GM23248 (cell line): ENCODE results near the gene CAPN7. TPM values are rescaled to one million over a fixed set of nuclear protein-coding genes. Genes with fewer than 3 reads are reported as not detected.

Experiments used
- DNase-seq: peaks from one replicate; pipeline ENCODE4 v3.0.0-alpha.2; 2015
- H2AFZ ChIP-seq: fragments of 200-600 bp; sonication (generic); 2 replicates; pipeline ENCODE4 v1.6.1; 2016; ENCODE audit warnings: antibody characterized with exemption
- H3F3A ChIP-seq: fragments of 200-600 bp; sonication (generic); 2 replicates; pipeline ENCODE4 v1.6.1; 2016; ENCODE audit warnings: mild to moderate bottlenecking, antibody characterized with exemption, mixed run types; ENCODE audit not compliant: insufficient read depth
- H3K27ac ChIP-seq: fragments of 200-600 bp; sonication (generic); 2 replicates; pipeline ENCODE4 v1.5.1; 2016; ENCODE audit warnings: mild to moderate bottlenecking
- H3K27me3 ChIP-seq: fragments of 200-600 bp; sonication (generic); replicated peaks from 2 replicates; pipeline ENCODE4 v1.6.1; 2016; ENCODE audit warnings: mild to moderate bottlenecking; ENCODE audit not compliant: insufficient read depth
- H3K36me3 ChIP-seq: fragments of 200-600 bp; sonication (generic); 2 replicates; pipeline ENCODE4 v1.6.1; 2016; ENCODE audit warnings: low read depth, mild to moderate bottlenecking
- H3K4me1 ChIP-seq: fragments of 200-600 bp; sonication (generic); 2 replicates; pipeline ENCODE4 v1.6.1; 2016; ENCODE audit warnings: mild to moderate bottlenecking; ENCODE audit not compliant: insufficient read depth
- H3K4me2 ChIP-seq: fragments of 200-600 bp; sonication (generic); one replicate; pipeline ENCODE4 v1.6.1; 2016; ENCODE audit warnings: mild to moderate bottlenecking; ENCODE audit not compliant: unreplicated experiment
- H3K4me3 ChIP-seq: fragments of 200-600 bp; sonication (generic); 2 replicates; pipeline ENCODE4 v1.5.1; 2016; ENCODE audit warnings: mild to moderate bottlenecking
- H3K79me2 ChIP-seq: fragments of 200-600 bp; sonication (generic); 2 replicates; pipeline ENCODE4 v1.6.1; 2016; ENCODE audit warnings: mild to moderate bottlenecking; ENCODE audit not compliant: insufficient read depth
- H3K9ac ChIP-seq: fragments of 200-600 bp; sonication (generic); 2 replicates; pipeline ENCODE4 v1.6.1; 2016; ENCODE audit warnings: mild to moderate bottlenecking
- H3K9me2 ChIP-seq: fragments of 200-600 bp; sonication (generic); 2 replicates; pipeline ENCODE4 v1.6.1; 2016; ENCODE audit warnings: mixed run types, mild to moderate bottlenecking, moderate library complexity; ENCODE audit not compliant: insufficient read depth
- H3K9me3 ChIP-seq: fragments of 200-600 bp; sonication (generic); one replicate; pipeline ENCODE4 v1.6.1; 2017; ENCODE audit warnings: low read depth
- H4K20me1 ChIP-seq: fragments of 200-600 bp; sonication (generic); 2 replicates; pipeline ENCODE4 v1.6.0; 2016; ENCODE audit not compliant: insufficient read depth
- EZH2 ChIP-seq: fragments of 200-600 bp; sonication (generic); IDR thresholded peaks from 2 replicates; pipeline ENCODE4 v1.6.1; 2018; ENCODE audit warnings: antibody characterized with exemption, mild to moderate bottlenecking; ENCODE audit not compliant: insufficient read depth, poor library complexity, severe bottlenecking
- EZH2phosphoT487 ChIP-seq: fragments of 200-600 bp; sonication (generic); IDR thresholded peaks from 2 replicates; pipeline ENCODE4 v1.6.1; 2018; ENCODE audit warnings: antibody characterized with exemption, moderate library complexity, mild to moderate bottlenecking, low read depth; ENCODE audit not compliant: insufficient read depth
- WGBS, 2 experiments: methylation state at CpG; one replicate each; pipeline ENCODE4 v1.1.6; 2015 to 2017; ENCODE audit warnings: low lambda C conversion rate in 2 of 2, low coverage in 1 of 2; ENCODE audit errors: missing lambda C conversion rate in 2 of 2; 5-methylcytosine and 5-hydroxymethylcytosine counted together
- in situ Hi-C: fragments of 300-500 bp; cut with MboI; formaldehyde crosslinking; loops from 2 replicates; pipeline ENCODE4 v1.15.0; 2020
- polyA plus RNA-seq: library from polyadenylated mRNA; unstranded; fragments of >200 nt; fragmentation: Nextera tagmentation; extraction: Ambion mirVana; gene quantifications from 2 replicates; pipeline ENCODE4 v1.2.1, GENCODE V29; 2016
- total RNA-seq: library from RNA; depleted of rRNA; stranded (reverse); fragments of >200 nt; shearing (Covaris generic); gene quantifications from 2 replicates; pipeline ENCODE4 v1.2.3, GENCODE V29; 2014

CAPN7 gene
- total and polyA plus RNA-seq, 2 experiments from 2014 or later, result 21.3 to 38.3 TPM

DNA sequence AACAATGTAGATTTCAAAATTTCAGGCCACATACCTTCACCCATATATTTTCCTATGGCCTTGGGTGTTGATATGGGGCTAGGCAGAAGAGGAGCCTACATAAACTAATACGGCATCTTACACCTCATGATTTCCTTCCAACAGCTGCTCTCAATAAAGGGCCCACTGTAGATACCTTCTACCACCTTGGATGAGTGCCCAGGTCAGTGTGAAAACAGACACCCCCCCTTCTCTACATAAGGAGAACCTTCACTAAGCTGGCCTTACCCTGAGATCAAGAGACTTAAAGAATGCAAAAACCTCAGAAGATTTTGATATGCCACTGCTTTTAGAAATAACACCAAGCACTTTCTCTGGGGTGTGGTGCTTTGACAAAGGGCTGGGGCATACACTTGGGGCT is 83.6 kb downstream of the CAPN7 start:
- Histone ChIP-seq H3K27me3 (no peaks in the 10 kb centered on the region), H3K4me3 (no peak overlapping the region), H3K36me3 (peaks cover 7% of the 10 kb centered on the region), H3F3A (peaks cover 17% of the 10 kb centered on the region), H4K20me1 (no peaks in the 10 kb centered on the region), H3K9me3 (no peaks in the 10 kb centered on the region), H3K9ac (no peak overlapping the region), H3K4me2 (no peak overlapping the region), H3K4me1 (peaks cover 10% of the 10 kb centered on the region), H3K79me2 (peaks cover 97% of the 10 kb centered on the region), H2AFZ (no peak overlapping the region), H3K9me2 (no peaks in the 10 kb centered on the region), H3K27ac (no peak overlapping the region)
- in situ Hi-C loops, result no loop called here
- TF ChIP-seq EZH2phosphoT487 (no peak), EZH2 (no peak)
- DNase-seq, result no peak
- 96 to 100% methylated on average over 1 of the region's 1 CpG for WGBS, 2 experiments

DNA sequence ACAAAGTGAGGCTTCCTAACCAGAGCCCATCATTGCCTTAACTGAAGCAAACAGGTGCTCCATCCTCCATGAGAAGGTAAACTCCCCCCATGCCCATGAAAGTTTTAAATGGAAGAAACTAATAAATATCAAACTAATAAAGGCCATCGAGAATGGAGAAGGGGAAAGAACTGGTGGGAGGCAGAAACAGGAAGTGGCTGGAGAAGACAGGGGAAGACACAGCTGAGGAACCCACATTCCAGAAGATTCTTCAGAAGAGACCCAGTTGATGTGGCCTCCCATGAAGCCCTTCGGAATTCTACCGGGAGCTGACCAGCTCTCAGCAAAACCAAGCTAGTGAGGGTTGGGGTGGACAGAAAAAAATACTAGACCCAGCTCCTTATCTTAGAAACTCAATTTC is 84.7 kb downstream of the CAPN7 start:
- in situ Hi-C loops, result no loop called here
- Histone ChIP-seq H2AFZ (no peak overlapping the region), H3K4me3 (no peak overlapping the region), H3K36me3 (peaks cover 7% of the 10 kb centered on the region), H3K27ac (no peak overlapping the region), H3K79me2 (peaks cover 87% of the 10 kb centered on the region), H3K4me1 (peaks cover 17% of the 10 kb centered on the region), H4K20me1 (no peaks in the 10 kb centered on the region), H3K9me2 (no peaks in the 10 kb centered on the region), H3K27me3 (no peaks in the 10 kb centered on the region), H3F3A (peaks cover 25% of the 10 kb centered on the region), H3K4me2 (no peak overlapping the region), H3K9ac (no peak overlapping the region), H3K9me3 (no peaks in the 10 kb centered on the region)
- TF ChIP-seq EZH2phosphoT487 (no peak), EZH2 (no peak)
- no peak for DNase-seq
- 80 to 82% methylated on average over 3 of the region's 3 CpGs for WGBS, 2 experiments

DNA sequence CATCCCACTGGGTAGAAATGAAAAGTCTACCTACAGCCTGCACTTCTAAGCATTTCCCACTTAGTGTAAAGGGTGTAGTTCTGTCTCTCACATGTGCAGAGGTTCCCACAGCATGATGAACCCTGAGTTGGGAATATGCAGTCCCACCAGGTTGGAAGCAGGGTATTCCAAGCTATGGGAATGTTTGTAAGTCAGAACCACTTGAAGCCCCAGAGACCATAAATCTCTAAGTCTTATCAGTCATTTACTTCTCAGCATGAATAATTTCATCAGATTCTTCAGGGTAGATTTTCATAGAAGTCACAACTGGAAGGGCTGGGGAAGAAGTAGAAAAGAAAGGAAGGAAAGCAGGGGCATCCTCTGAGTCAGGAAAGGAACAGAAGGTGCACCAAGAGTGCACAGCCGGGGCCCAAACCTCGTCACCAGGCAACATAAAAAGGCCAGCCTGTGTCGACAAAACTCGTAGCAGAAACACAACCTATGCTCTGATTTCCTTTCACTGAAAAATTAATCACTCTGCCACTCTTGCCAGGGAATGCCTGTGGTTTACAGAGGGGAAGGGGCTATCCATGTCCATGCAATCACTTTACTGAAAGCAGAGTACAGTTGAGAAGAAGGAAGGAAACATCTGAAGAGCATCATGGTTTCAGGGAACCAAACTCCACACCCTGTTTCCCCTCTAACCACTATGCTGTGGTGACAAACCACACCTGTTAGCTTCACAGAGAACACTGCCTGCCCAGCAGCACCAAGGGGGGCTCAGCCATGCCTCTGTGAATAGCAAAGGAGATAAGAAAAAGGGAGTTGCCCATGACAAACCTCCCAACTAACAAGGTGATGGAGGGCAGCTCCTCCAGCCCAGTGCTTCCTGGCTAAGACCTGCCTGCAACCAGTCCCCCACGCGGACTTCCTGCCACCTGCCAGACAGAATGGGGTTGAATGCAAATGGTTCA is 85.8 kb downstream of the CAPN7 start:
- DNase-seq, result no peak
- Histone ChIP-seq H3K79me2 (peaks cover 86% of the 10 kb centered on the region), H3K4me2 (no peak overlapping the region), H3K4me1 (peaks cover 23% of the 10 kb centered on the region), H4K20me1 (no peaks in the 10 kb centered on the region), H3K4me3 (no peak overlapping the region), H3F3A (peaks cover 33% of the 10 kb centered on the region), H3K9me3 (no peaks in the 10 kb centered on the region), H3K27me3 (no peaks in the 10 kb centered on the region), H3K9me2 (no peaks in the 10 kb centered on the region), H3K36me3 (peaks cover 7% of the 10 kb centered on the region), H3K9ac (no peak overlapping the region), H2AFZ (no peak overlapping the region), H3K27ac (no peak overlapping the region)
- TF ChIP-seq EZH2phosphoT487 (no peak), EZH2 (no peak)
- in situ Hi-C loops, result no loop called here
- 86 to 90% methylated on average over 6 of the region's 6 CpGs for WGBS, 2 experiments

DNA sequence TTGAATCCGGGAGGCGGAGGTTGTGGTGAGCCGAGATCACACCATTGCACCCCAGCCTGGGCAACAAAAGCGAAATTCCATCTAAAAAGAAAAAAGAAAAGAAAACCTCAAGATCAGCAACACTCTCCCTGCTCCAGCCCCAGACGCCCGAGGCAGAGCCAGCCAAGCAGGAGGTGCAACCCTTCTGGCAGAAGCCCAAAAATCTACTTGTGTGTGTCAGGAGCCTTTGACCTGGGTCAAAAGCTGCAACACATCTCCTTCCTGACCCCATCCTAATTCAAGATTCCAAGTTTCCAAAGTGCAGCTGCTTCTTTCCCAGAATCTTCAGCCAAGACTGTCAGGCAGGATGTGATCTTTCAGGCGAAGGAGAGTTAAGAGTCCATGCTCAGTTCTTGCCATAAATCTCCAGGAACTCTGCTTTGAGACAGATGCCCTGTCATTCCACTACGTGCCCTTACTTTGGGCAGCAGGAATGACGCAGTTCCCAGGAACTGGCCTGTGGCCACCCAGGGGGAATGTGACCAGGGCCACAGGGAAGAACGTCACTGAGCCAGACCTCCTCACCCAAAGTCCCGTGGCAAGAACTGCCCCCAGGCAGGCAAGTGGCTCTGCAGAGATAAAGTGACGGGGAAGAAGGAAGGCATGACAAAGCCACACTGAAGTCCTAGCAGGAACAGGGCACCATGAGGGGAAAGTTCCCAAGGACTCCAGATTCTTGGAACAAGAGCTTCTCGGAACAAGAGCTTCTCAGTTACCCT is 86.9 kb downstream of the CAPN7 start:
- in situ Hi-C loops, result no loop called here
- no peaks in the 10 kb centered on the region for H3K27me3 ChIP-seq
- no peaks in the 10 kb centered on the region for H3K9me2 ChIP-seq
- no peak for DNase-seq
- no peaks in the 10 kb centered on the region for H4K20me1 ChIP-seq
- no peak for TF ChIP-seq EZH2
- TF ChIP-seq EZH2phosphoT487, result no peak
- peaks cover 12% of the 10 kb centered on the region for H3K4me1 ChIP-seq
- no peak overlapping the region for H2AFZ ChIP-seq
- H3K9me3 ChIP-seq, result no peaks in the 10 kb centered on the region
- H3K9ac ChIP-seq, result no peak overlapping the region
- no peak overlapping the region for H3K4me3 ChIP-seq
- no peak overlapping the region for H3K27ac ChIP-seq
- H3K36me3 ChIP-seq, result peaks cover 7% of the 10 kb centered on the region
- H3F3A ChIP-seq, result peaks cover 25% of the 10 kb centered on the region
- WGBS, 2 experiments, result 69 to 70% methylated on average over 13 of the region's 13 CpGs
- peaks cover 86% of the 10 kb centered on the region for H3K79me2 ChIP-seq
- H3K4me2 ChIP-seq, result no peak overlapping the region
